Measurements from ENCODE around the gene BICC1. TPM values are rescaled to one million over a fixed set of nuclear protein-coding genes. Genes with fewer than 3 reads are reported as not detected.

Gene BICC1
- total RNA-seq, 1 experiment from 2014 or later, result 13.9 TPM

GRCh38 chr10:58599927-58600553, 87.4 kb downstream of the BICC1 start:
- DNase-seq (no peak), ATAC-seq (no peak)
- H3K9me3 ChIP-seq (ENCODE audit: low read length), result no peaks in the 10 kb centered on the region
- H3K4me2 ChIP-seq (ENCODE audit: low read length), result no peak overlapping the region
- no peaks in the 10 kb centered on the region for H3K79me2 ChIP-seq (ENCODE audit: low read length)
- H3K4me3 ChIP-seq (ENCODE audit: low read length), result no peak overlapping the region
- no peaks in the 10 kb centered on the region for H3K36me3 ChIP-seq (ENCODE audit: low read depth, low read length)
- no peaks in the 10 kb centered on the region for H3F3A ChIP-seq (ENCODE audit: low read length, unreplicated experiment)
- no peak overlapping the region for H3K27ac ChIP-seq (ENCODE audit: low read length)
- ChIA-PET POLR2A (ENCODE audit: unreplicated experiment) (no interaction called here), CTCF (no interaction called here)
- H2AFZ ChIP-seq (ENCODE audit: low read length), result no peak overlapping the region
- no peak overlapping the region for H3K9ac ChIP-seq (ENCODE audit: low read length)
- no peaks in the 10 kb centered on the region for H4K20me1 ChIP-seq (ENCODE audit: low read length)
- peaks cover 9% of the 10 kb centered on the region; the same call in 1 of the 2 replicates for H3K27me3 ChIP-seq (ENCODE audit: low read length)
- no TSS peak for BruUV-seq (replicated peaks)
- no peak for TF ChIP-seq CTCF (conservative IDR thresholded peaks at IDR 0.05; ENCODE audit: low read depth, low read length)
- TF ChIP-seq EZH2 (IDR thresholded peaks at IDR 0.05; ENCODE audit: low read length, unreplicated experiment), result no peak
- no peak for TF ChIP-seq EZH2phosphoT487 (IDR thresholded peaks at IDR 0.05; ENCODE audit: borderline replicate concordance, low read length)
- no peaks in the 10 kb centered on the region for H3K4me1 ChIP-seq (ENCODE audit: insufficient read depth, low read length)
- intact Hi-C loops (cut with micrococcal nuclease), result no loop called here
- no peaks in the 10 kb centered on the region for H3K9me2 ChIP-seq (replicated peaks; ENCODE audit: low read length)

GRCh38 chr10:58608351-58608750, 95.7 kb downstream of the BICC1 start:
- no peaks in the 10 kb centered on the region for H3K4me1 ChIP-seq (ENCODE audit: insufficient read depth, low read length)
- no peaks in the 10 kb centered on the region for H3F3A ChIP-seq (ENCODE audit: low read length, unreplicated experiment)
- H3K9ac ChIP-seq (ENCODE audit: low read length), result no peak overlapping the region
- H3K4me3 ChIP-seq (ENCODE audit: low read length), result no peak overlapping the region
- no peaks in the 10 kb centered on the region for H3K36me3 ChIP-seq (ENCODE audit: low read depth, low read length)
- H3K9me2 ChIP-seq (replicated peaks; ENCODE audit: low read length), result no peaks in the 10 kb centered on the region
- ATAC-seq (no peak), DNase-seq (no peak)
- intact Hi-C loops (cut with micrococcal nuclease), result no loop called here
- TF ChIP-seq CTCF (conservative IDR thresholded peaks at IDR 0.05; ENCODE audit: low read depth, low read length) (no peak), EZH2 (IDR thresholded peaks at IDR 0.05; ENCODE audit: low read length, unreplicated experiment) (no peak), EZH2phosphoT487 (IDR thresholded peaks at IDR 0.05; ENCODE audit: borderline replicate concordance, low read length) (no peak)
- no peak overlapping the region for H3K27ac ChIP-seq (ENCODE audit: low read length)
- CTCF ChIA-PET, result no interaction called here
- H3K27me3 ChIP-seq (ENCODE audit: low read length), result 0 out of 2 replicates have a peak, but pooled peaks cover 4% of the 10 kb centered on the region
- H2AFZ ChIP-seq (ENCODE audit: low read length), result no peak overlapping the region
- H3K79me2 ChIP-seq (ENCODE audit: low read length), result no peaks in the 10 kb centered on the region
- BruUV-seq (replicated peaks), result no TSS peak
- no peaks in the 10 kb centered on the region for H3K9me3 ChIP-seq (ENCODE audit: low read length)
- no peaks in the 10 kb centered on the region for H4K20me1 ChIP-seq (ENCODE audit: low read length)
- POLR2A ChIA-PET (ENCODE audit: unreplicated experiment), result no interaction called here
- no peak overlapping the region for H3K4me2 ChIP-seq (ENCODE audit: low read length)

GRCh38 chr10:58608826-58609531, 96.3 kb downstream of the BICC1 start:
- TF ChIP-seq EZH2 (IDR thresholded peaks at IDR 0.05; ENCODE audit: low read length, unreplicated experiment), result no peak
- no peak for TF ChIP-seq EZH2phosphoT487 (IDR thresholded peaks at IDR 0.05; ENCODE audit: borderline replicate concordance, low read length)
- no peak for TF ChIP-seq CTCF (conservative IDR thresholded peaks at IDR 0.05; ENCODE audit: low read depth, low read length)
- Histone ChIP-seq H3K27me3 (ENCODE audit: low read length) (0 out of 2 replicates have a peak, but pooled peaks cover 4% of the 10 kb centered on the region), H3K4me3 (ENCODE audit: low read length) (no peak overlapping the region), H3K9ac (ENCODE audit: low read length) (no peak overlapping the region), H3K36me3 (ENCODE audit: low read depth, low read length) (no peaks in the 10 kb centered on the region), H3K27ac (ENCODE audit: low read length) (no peak overlapping the region), H4K20me1 (ENCODE audit: low read length) (no peaks in the 10 kb centered on the region), H3K4me2 (ENCODE audit: low read length) (no peak overlapping the region), H3K9me2 (replicated peaks; ENCODE audit: low read length) (no peaks in the 10 kb centered on the region), H3F3A (ENCODE audit: low read length, unreplicated experiment) (no peaks in the 10 kb centered on the region), H2AFZ (ENCODE audit: low read length) (no peak overlapping the region), H3K9me3 (ENCODE audit: low read length) (no peaks in the 10 kb centered on the region), H3K79me2 (ENCODE audit: low read length) (no peaks in the 10 kb centered on the region), H3K4me1 (ENCODE audit: insufficient read depth, low read length) (no peaks in the 10 kb centered on the region)
- DNase-seq, result no peak
- BruUV-seq (replicated peaks), result no TSS peak
- ChIA-PET CTCF (no interaction called here), POLR2A (ENCODE audit: unreplicated experiment) (no interaction called here)
- ATAC-seq, result no peak
- intact Hi-C loops (cut with micrococcal nuclease), result no loop called here

Measured in PC-3 (cell line).